ENCODE data around the gene GPBP1. TPM values are rescaled to one million over a fixed set of nuclear protein-coding genes. Genes with fewer than 3 reads are reported as not detected.

GPBP1 gene
- polyA plus RNA-seq, 3 donors = 23.2 to 43.7 (median 30.9) TPM

DNA sequence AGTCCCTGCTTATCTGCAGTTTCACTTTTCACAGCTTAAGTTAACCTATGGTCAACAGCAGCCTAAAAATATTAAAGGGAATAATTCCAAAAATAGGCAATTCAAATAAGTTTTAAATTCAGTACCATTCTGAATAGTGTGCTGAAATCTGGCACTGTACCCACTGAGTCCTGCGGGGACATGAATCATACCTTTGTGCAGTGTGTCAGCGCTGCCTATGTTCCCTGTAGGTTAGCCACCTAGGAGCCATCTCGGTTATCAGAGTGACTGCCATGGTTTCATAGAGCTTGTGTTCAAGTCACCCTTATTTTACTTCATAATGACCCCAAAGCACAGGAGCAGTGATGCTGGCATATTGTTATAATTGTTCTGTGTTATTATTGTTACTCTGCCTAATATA lies 139.9 kb downstream of the GPBP1 start:
- H3K9ac ChIP-seq (ENCODE audit: insufficient read depth, low read length, poor library complexity, severe bottlenecking) = no peak overlapping the region
- H3K4me3 Mint-ChIP-seq = no peak overlapping the region
- H3K9me3 ChIP-seq (replicated peaks in 1 of 2; ENCODE audit: control insufficient read depth in 1 of 2, insufficient read depth in 1 of 2, low read length in 2 of 2) = peaks cover 0 to 6% of the 10 kb centered on the region in 2 donors
- no peaks in the 10 kb centered on the region for H3K27me3 Mint-ChIP-seq (ENCODE audit: low read depth in 3 of 3)
- intact Hi-C loops (cut with micrococcal nuclease) = no loop called here
- TF ChIP-seq, protein P1, sequence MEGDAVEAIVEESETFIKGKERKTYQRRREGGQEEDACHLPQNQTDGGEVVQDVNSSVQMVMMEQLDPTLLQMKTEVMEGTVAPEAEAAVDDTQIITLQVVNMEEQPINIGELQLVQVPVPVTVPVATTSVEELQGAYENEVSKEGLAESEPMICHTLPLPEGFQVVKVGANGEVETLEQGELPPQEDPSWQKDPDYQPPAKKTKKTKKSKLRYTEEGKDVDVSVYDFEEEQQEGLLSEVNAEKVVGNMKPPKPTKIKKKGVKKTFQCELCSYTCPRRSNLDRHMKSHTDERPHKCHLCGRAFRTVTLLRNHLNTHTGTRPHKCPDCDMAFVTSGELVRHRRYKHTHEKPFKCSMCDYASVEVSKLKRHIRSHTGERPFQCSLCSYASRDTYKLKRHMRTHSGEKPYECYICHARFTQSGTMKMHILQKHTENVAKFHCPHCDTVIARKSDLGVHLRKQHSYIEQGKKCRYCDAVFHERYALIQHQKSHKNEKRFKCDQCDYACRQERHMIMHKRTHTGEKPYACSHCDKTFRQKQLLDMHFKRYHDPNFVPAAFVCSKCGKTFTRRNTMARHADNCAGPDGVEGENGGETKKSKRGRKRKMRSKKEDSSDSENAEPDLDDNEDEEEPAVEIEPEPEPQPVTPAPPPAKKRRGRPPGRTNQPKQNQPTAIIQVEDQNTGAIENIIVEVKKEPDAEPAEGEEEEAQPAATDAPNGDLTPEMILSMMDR (IDR thresholded peaks at IDR 0.05) = no peak
- 100% methylated on average over 2 of the region's 3 CpGs for WGBS (ENCODE audit: insufficient coverage)
- H3K79me2 ChIP-seq (ENCODE audit: insufficient read depth, low read length) = no peaks in the 10 kb centered on the region
- H3K4me1 Mint-ChIP-seq = peaks cover 8% of the 10 kb centered on the region
- no peaks in the 10 kb centered on the region for H3K4me1 ChIP-seq (ENCODE audit: control insufficient read depth in 1 of 2, insufficient read depth in 2 of 2, low read length in 2 of 2)
- DNase-seq = no peak
- H4K20me1 ChIP-seq (ENCODE audit: insufficient read depth, low read length) = no peaks in the 10 kb centered on the region
- H3K4me2 ChIP-seq (replicated peaks; ENCODE audit: extremely low read depth, low read length, poor library complexity, severe bottlenecking) = no peak overlapping the region
- H3K9me3 Mint-ChIP-seq = peaks cover under 1 to 9% (median 4%) of the 10 kb centered on the region in 7 donors
- no peaks in the 10 kb centered on the region for H3K36me3 ChIP-seq (replicated peaks in 1 of 2; ENCODE audit: control insufficient read depth in 1 of 2, insufficient read depth in 2 of 2, low read length in 2 of 2)
- no peaks in the 10 kb centered on the region for H3K27me3 ChIP-seq (ENCODE audit: control insufficient read depth in 2 of 2, insufficient read depth in 2 of 2, low read length in 2 of 2)
- H3K27ac ChIP-seq (ENCODE audit: low read depth in 1 of 2, low read length in 2 of 2) = no peak overlapping the region
- no peak overlapping the region for H2AFZ ChIP-seq (ENCODE audit: insufficient read depth, low read depth, low read length, poor library complexity, severe bottlenecking)
- H3K36me3 Mint-ChIP-seq = no peaks in the 10 kb centered on the region
- no peak overlapping the region for H3K4me3 ChIP-seq (replicated peaks in 1 of 3; ENCODE audit: low read depth in 2 of 3, low read length in 3 of 3)
- H3K27ac Mint-ChIP-seq = no peak overlapping the region

Small RNA genes within 50 kb of the gene (small RNA-seq; reads per million reads assigned to genes)
- not detected for gene RF00019 (ENCODE audit: insufficient read length, low read depth)

Other genes starting within 250 kb of the GPBP1 start
- 1 to 10 TPM; 2.4 to 5.7 (median 2.9) TPM for gene MIER3, start 221.9 kb upstream of the GPBP1 start, polyA plus RNA-seq

Measured in CD14-positive monocyte (primary cell).